SJSA1 (cell line): ENCODE data around the gene CRTAC1. TPM values are rescaled to one million over a fixed set of nuclear protein-coding genes. Genes with fewer than 3 reads are reported as not detected.
A peak's percentile ranks its signal among the peaks of the same experiment; 100 is the strongest.

Experiments used
- DNase-seq, 2 experiments: peaks; one replicate each; pipeline ENCODE4 v3.0.0-alpha.2; 2015 to 2020; ENCODE audit warnings: low spot score in 2 of 2, low read depth in 1 of 2
- H3K27ac ChIP-seq: fragments of 250-450 bp; sonication (Bioruptor Pico); 2 replicates; pipeline ENCODE4 v1.5.1; 2020; ENCODE audit warnings: mild to moderate bottlenecking, moderate library complexity
- H3K27me3 ChIP-seq: fragments of 250-450 bp; sonication (Bioruptor Pico); replicated peaks from 2 replicates; pipeline ENCODE4 v1.5.1; 2020; ENCODE audit warnings: mild to moderate bottlenecking, moderate library complexity
- H3K36me3 ChIP-seq: fragments of 250-450 bp; sonication (Bioruptor Pico); 2 replicates; pipeline ENCODE4 v1.5.1; 2020; ENCODE audit warnings: mild to moderate bottlenecking
- H3K4me1 ChIP-seq: fragments of 250-450 bp; sonication (Bioruptor Pico); replicated peaks from 2 replicates; pipeline ENCODE4 v1.6.1; 2021; ENCODE audit warnings: mild to moderate bottlenecking
- H3K4me3 ChIP-seq: fragments of 250-450 bp; sonication (Bioruptor Pico); 2 replicates; pipeline ENCODE4 v1.5.1; 2020; ENCODE audit warnings: mild to moderate bottlenecking
- H3K9me3 ChIP-seq: fragments of 250-450 bp; sonication (Bioruptor Pico); replicated peaks from 2 replicates; pipeline ENCODE4 v1.5.1; 2020; ENCODE audit warnings: mild to moderate bottlenecking
- total RNA-seq: library from RNA; depleted of rRNA; stranded (reverse); fragments of >200 nt; shearing (Covaris generic); gene quantifications from 2 replicates; pipeline ENCODE4 v1.2.3, GENCODE V29; 2014

CRTAC1 gene
- total RNA-seq, 1 experiment from 2014 or later: not detected

DNA sequence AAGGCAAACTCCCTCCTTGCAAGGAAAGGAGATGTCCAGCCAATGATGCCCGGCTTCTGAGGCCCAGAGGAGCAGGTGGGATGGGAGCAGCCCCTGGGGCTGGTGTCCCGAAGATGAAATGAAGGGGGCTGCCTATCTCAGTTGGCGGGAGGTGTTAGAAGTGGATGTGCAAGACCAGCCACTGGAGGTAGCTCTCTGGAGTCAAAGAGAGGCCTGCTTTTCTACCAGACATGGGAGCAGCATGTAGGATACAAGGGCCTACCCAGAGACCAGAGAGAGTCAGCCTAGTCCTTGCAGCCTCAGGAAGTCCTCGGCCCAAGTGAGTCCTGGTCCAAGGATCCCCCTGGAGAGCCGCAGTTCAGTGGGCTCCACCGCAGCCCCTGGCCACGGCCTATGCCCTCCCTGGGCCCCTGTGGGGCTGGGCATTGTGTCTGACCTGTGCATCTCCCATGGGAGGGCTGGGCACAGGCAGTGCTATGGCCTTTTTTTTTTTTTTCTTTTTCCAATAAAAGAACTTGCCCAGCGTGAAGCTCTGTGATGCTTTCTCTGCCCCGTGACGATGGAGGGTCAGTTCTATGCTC lies 163.1 kb downstream of the CRTAC1 start:
- no peak for DNase-seq
- no peaks in the 10 kb centered on the region for H3K36me3 ChIP-seq
- no peak overlapping the region for H3K4me3 ChIP-seq
- peaks cover 9% of the 10 kb centered on the region for H3K4me1 ChIP-seq
- H3K27ac ChIP-seq: no peak overlapping the region
- H3K27me3 ChIP-seq: peaks cover 20% of the 10 kb centered on the region
- no peaks in the 10 kb centered on the region for H3K9me3 ChIP-seq

DNA sequence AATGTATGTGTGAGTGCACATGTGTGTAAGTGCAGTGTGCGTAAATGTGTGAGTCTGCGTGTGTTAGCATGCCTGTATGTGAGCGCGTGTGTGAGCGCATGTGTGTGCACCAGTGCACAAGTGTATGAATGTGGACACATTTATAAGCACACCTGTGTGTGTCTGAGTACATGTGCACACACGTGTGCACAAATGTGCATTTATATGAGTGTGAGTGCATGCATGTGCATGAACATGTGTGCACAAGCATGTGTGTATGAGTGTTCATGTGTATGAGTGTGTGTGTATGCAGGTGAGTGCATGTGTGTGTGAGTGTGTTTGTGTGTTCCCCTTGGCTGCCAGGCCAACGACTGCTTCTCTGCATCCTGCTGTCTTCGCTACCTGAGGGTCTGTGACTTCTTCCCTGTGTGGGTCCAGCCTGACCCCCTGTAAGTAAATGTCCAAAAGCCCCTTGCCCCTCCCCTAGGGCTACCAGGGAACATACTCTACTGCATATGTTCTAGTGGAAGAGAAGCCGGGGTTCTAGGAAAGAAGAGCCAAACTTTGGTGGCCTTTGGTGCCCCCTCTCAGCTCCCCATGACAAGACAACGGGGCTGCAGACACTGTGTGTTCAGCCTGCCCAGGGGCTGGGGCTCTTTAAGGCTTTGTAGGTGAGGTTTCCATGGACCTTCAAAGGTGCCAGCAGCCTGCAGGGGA lies 163.7 kb downstream of the CRTAC1 start:
- H3K4me3 ChIP-seq: no peak overlapping the region
- H3K9me3 ChIP-seq: no peaks in the 10 kb centered on the region

DNA sequence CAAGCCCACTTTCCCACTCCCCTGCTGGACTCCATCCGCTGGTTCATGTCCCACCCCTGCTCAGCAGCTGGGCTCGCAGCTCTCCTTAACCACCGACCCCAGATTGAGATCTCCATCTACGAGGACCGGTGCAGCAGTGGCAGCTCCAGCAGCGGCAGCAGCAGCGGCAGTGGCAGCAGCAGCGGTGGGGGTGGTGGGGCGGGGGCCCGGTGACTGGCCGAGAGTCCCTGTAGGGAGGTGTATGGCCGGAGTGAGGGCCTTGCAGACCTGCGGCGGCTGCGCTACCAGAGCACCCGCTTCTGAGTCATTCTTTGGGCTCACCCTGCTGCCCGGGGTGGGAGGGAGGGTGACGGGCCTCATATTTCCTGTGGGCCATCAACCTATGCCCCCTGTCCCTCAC lies 164.9 kb downstream of the CRTAC1 start:
- no peak for DNase-seq
- H3K27ac ChIP-seq: no peak overlapping the region
- peaks cover 8% of the 10 kb centered on the region for H3K27me3 ChIP-seq
- H3K4me3 ChIP-seq: no peak overlapping the region
- peaks cover 9% of the 10 kb centered on the region for H3K4me1 ChIP-seq
- H3K36me3 ChIP-seq: no peaks in the 10 kb centered on the region
- no peaks in the 10 kb centered on the region for H3K9me3 ChIP-seq

More for the DNA sequence above, 163.7 kb downstream of the CRTAC1 start:
- H3K36me3 ChIP-seq: no peaks in the 10 kb centered on the region
- peaks cover 9% of the 10 kb centered on the region for H3K4me1 ChIP-seq
- no peak overlapping the region for H3K27ac ChIP-seq
- no peak for DNase-seq
- H3K27me3 ChIP-seq: peaks cover 20% of the 10 kb centered on the region

DNA sequence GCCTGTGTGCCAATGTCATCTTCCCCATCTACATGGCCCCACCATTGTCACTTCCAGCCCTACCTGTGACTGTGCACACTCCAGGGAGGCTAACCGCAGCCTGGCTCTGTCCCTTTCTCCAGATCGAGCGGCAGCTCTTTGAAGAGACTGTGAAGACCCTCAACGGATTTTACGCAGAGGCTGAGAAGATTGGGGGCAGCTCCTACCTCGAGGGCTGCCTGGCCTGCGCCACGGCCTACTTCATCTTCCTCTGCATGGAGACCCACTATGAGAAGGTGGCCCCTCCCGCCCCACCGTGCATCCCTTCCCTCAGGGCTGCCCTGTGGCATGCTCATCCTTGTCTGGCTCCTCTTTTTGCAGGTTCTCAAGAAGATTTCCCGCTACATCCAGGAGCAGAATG lies 166.6 kb downstream of the CRTAC1 start:
- Histone ChIP-seq H3K27ac (no peak overlapping the region), H3K9me3 (no peaks in the 10 kb centered on the region), H3K4me1 (no peaks in the 10 kb centered on the region; the same call in 1 of the 2 replicates), H3K27me3 (no peaks in the 10 kb centered on the region; the same call in 1 of the 2 replicates), H3K4me3 (no peak overlapping the region), H3K36me3 (no peaks in the 10 kb centered on the region)
- no peak for DNase-seq

DNA sequence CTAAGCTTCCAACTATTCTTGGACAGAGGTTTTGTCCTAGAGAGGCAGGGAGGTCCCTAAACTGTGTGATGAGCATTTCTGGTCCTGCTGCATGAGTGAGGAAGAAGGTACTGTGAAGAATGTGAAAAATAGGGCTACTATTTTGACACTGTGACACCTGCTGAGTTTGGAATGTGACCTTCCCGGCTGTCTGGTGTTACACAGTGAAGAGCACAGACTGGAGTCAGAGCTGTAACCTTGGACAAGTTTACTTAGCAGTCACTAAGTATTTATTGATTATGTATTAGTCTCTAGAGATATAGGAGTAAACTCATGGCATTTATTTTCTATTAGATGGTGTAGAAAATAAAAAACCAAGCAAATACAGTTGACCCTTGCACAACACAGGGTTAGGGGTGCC lies 168.5 kb downstream of the CRTAC1 start:
- H3K9me3 ChIP-seq: no peaks in the 10 kb centered on the region
- H3K36me3 ChIP-seq: no peaks in the 10 kb centered on the region
- no peak for DNase-seq
- no peaks in the 10 kb centered on the region; the same call in 1 of the 2 replicates for H3K27me3 ChIP-seq
- H3K4me1 ChIP-seq: no peaks in the 10 kb centered on the region
- no peak overlapping the region for H3K4me3 ChIP-seq
- no peak overlapping the region for H3K27ac ChIP-seq

DNA sequence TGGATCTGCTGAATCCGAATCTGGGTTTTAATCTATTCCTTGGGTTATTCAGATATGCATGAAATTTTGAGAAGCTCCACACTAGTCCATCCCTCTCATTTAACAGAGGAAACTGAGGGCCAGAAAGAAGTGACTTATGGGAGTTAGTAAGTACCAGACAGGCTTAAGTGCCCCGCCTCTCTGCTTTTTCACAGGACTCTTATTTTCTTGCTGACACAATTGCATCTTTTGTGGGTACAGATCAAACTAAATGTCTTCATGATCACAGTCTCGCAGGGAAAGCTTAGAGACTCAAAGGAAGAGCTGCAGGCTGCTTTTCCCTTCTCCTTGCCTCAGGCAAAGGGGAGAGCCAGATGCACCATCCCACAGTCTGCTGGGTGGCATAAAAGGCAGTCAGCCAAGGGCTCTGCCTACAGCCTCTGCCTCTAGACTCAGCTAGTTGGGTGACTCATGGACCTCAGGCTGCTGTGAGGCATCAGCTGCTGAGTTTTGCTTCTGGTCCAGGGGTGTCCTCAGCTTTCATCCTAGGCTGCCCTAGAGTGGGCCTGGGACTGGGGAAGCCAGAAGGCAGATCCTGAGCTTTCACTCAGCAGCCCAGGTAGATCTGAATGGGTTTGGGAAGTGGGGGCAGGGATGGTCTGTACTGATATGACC lies 169.2 kb downstream of the CRTAC1 start:
- Histone ChIP-seq H3K36me3 (no peaks in the 10 kb centered on the region), H3K27ac (no peak overlapping the region), H3K4me3 (no peak overlapping the region), H3K9me3 (no peaks in the 10 kb centered on the region), H3K27me3 (peaks cover 2% of the 10 kb centered on the region; the same call in 1 of the 2 replicates), H3K4me1 (no peaks in the 10 kb centered on the region)
- peak in 1 of 2 experiments; percentile 16 for DNase-seq

DNA sequence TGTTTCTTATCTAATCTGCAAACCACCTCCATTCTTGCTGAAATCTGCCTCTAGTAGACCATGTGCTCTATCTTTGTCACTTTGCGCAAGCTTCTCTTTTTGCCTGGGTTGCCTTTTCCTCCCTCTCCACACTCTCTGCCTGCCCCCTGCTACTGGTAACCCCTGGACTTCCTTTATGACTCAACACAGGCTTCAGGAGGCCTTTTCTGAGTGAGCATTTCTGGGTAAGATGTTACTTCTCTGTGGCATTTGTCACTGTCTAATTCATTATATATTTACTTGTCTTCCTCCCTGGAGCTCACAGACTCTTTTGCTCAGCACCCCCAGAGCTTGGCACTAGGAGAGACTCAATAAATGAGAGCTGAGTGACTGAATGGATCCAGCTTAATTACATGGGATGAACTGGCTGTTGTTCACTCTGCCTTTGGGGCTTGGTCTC lies 172.4 kb downstream of the CRTAC1 start:
- H3K36me3 ChIP-seq: no peaks in the 10 kb centered on the region
- H3K4me1 ChIP-seq: no peaks in the 10 kb centered on the region
- no peak overlapping the region for H3K4me3 ChIP-seq
- DNase-seq: no peak
- H3K27ac ChIP-seq: no peak overlapping the region
- H3K9me3 ChIP-seq: no peaks in the 10 kb centered on the region
- H3K27me3 ChIP-seq: peaks cover 7% of the 10 kb centered on the region; the same call in 1 of the 2 replicates

DNA sequence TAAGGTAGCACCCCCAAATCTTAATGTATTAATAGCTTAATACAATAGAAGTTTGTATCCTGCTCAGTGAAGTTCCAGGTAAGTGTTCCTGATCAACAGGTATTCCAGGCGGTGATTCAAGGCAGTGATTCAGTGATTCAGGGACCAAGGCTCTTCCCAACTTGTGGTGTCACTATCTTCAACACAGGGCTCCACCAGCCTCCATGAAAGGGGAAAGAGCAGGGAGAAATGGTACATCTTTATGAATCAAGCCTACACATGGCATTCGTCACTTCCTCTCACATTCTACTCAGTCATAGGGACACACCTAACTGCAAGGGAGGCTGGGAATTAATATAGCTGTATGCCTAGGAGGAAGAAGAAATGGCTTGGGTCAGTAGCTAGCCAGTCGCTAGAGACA lies 175.7 kb downstream of the CRTAC1 start:
- Histone ChIP-seq H3K4me1 (peaks cover 4% of the 10 kb centered on the region; the same call in 1 of the 2 replicates), H3K27me3 (peaks cover 27% of the 10 kb centered on the region), H3K4me3 (no peak overlapping the region), H3K9me3 (no peaks in the 10 kb centered on the region), H3K27ac (no peak overlapping the region), H3K36me3 (no peaks in the 10 kb centered on the region)
- no peak for DNase-seq

DNA sequence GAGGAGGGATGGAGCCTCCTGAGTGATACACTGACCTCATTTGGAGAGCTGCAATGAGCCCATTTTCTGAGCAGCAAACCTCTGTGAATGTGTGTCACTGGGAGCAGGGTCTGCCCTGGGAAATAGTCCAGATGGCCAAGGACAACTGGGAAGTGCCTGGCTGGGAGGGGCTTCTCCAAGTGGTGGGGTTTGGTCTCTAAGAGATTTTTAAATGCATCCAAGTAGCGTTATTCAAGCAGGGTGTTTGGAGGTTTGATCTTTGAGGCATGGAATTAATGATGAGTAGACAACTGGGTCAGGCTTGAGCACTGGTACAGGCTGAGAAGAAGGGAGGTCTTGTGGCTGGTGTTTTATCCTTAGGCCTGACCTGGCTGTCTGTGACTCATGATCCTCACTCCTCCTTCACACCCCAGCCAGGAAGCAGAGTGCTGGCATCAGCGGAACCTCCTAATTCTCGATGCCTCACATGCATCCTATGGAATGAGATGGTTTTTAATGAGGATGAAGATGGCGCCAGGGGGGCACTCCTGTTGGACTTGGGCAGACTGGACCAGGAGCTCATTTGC lies 177.5 kb downstream of the CRTAC1 start:
- Histone ChIP-seq H3K27ac (no peak overlapping the region), H3K4me3 (no peak overlapping the region), H3K27me3 (peaks cover 37% of the 10 kb centered on the region), H3K4me1 (peaks cover 4% of the 10 kb centered on the region; the same call in 1 of the 2 replicates), H3K9me3 (no peaks in the 10 kb centered on the region), H3K36me3 (no peaks in the 10 kb centered on the region)
- no peak for DNase-seq

DNA sequence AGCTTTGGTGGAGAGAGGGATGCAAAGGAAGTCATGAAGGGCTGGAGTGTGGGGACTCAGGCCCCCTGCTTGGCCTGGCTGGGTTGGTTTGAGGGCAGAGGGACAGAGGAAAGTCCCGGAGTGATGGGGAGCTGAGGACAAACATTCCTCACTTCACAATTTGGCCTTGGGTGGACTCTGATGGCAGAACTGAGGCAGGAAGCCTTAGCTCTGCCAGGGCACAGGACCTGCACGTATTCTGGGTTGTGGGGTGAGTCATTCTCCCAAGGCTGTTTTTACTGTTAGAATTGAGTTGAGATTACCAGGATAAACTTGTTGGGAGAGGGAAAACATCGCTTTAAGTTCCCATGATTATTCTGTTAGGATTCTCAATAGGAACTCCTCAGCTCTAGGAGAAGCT lies 178.1 kb downstream of the CRTAC1 start:
- Histone ChIP-seq H3K27ac (no peak overlapping the region), H3K4me3 (no peak overlapping the region), H3K4me1 (peaks cover 4% of the 10 kb centered on the region; the same call in 1 of the 2 replicates), H3K36me3 (no peaks in the 10 kb centered on the region), H3K27me3 (peaks cover 37% of the 10 kb centered on the region), H3K9me3 (no peaks in the 10 kb centered on the region)
- DNase-seq: no peak

DNA sequence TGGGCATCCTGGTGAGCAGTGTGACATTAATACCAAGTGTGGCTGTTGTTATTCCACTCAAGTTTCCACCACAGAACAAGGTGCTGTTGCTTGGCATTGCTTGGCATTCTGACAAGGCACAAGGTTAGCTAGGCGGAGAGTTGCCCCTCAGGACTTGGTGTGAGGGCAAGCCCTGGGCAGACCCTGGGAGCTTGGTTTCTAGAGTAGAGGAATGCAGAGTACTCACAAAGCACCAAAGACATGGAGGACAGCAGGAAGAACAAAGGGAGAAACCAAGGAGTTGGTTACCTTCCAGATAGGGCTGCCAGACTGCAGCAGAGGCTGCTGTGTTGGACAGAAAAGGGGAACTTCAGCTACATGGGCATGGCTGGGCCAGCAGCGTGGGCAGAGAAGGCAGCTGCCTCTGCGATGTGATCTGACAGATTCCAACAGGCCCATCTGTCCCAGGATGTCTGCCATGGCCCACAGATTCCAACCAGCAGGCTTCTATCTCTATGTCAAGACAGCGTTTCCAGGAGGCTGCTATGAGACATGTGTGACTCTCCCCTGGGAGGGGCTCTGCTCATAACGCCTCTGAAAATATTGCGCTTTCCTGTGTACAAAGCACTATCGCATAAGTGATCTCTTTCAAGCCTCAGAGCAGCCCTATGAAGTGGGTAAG lies 178.9 kb downstream of the CRTAC1 start:
- Histone ChIP-seq H3K27ac (no peak overlapping the region), H3K9me3 (no peaks in the 10 kb centered on the region), H3K27me3 (peaks cover 36% of the 10 kb centered on the region), H3K36me3 (no peaks in the 10 kb centered on the region), H3K4me1 (peaks cover 4% of the 10 kb centered on the region; the same call in 1 of the 2 replicates), H3K4me3 (no peak overlapping the region)
- no peak for DNase-seq

DNA sequence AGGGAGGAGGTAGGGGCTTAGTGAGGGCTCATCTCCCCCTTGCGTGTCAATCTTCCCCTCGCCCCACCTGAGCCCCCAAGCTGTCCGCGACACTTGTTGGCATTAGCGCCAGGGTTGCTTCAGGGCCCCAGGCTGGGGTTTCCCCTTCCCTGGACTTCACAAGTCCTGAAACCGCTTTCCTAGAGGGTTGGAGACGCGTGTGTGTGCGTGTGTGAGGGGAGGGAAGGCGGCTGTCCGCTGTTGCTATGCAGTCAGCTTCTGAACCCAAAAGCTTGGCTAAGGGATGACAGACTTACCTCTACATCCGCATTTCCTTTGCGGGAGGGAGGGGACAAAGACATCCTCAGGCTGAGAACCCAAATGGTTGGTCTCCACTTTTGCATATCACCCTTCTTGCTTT lies 180.0 kb downstream of the CRTAC1 start:
- H3K27me3 ChIP-seq: peaks cover 31% of the 10 kb centered on the region
- no peaks in the 10 kb centered on the region for H3K9me3 ChIP-seq
- no peak overlapping the region for H3K4me3 ChIP-seq
- H3K27ac ChIP-seq: no peak overlapping the region
- H3K4me1 ChIP-seq: peaks cover 4% of the 10 kb centered on the region; the same call in 1 of the 2 replicates
- no peaks in the 10 kb centered on the region for H3K36me3 ChIP-seq
- DNase-seq: no peak

DNA sequence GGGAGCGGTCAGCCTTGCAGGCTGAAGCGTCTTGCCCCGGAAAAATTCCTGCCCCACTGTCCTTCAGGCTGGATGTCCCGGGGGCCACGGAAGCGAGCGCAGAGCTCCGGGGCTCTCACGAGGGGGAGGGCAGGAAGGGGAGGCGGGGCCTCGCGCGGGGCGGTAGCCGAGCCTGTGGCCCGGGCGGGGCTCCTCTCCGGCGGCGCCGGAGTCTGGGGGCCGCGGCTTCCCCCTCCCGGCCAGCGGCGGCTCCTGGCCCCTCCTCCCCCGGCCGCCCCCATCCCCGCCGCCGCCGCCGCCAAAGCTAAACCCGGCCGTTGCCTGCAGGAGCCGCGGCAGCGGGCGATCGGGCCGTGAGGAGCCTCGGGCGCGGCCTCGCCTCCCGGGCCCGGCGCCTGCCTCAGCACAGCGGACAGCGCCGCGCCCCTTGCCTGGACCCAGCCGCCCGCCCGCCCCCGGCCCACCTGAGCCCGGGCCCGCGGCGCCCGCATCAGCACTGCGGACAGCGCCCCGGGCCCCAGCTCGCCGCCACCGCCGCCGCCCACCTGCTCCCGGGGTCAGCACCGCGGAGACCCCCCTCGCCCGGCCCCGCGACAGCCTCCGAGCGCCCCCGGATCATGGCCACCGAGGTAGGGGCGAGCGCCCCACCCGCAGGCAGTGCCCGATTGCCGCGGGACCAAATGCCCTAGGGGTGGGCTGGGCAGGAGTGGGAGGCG lies 180.6 kb downstream of the CRTAC1 start, which contains the start of gene GOLGA7B:
Gene GOLGA7B (plus strand): TSS at position 157 of the 716 bp plus-strand sequence. CDS start 461 bp downstream, at position 618.
- DNase-seq: no peak
- peaks cover 4% of the 10 kb centered on the region; the same call in 1 of the 2 replicates for H3K4me1 ChIP-seq
- peak within 1 kb of the TSS; percentile 28 for H3K4me3 ChIP-seq
- H3K9me3 ChIP-seq: no peaks in the 10 kb centered on the region
- H3K36me3 ChIP-seq: no peaks in the 10 kb centered on the region
- H3K27ac ChIP-seq: no peak within 1 kb of the TSS
- H3K27me3 ChIP-seq: peaks cover 31% of the 10 kb centered on the region
